ENCODE results near the gene SMC1B. TPM values are rescaled to one million over a fixed set of nuclear protein-coding genes. Genes with fewer than 3 reads are reported as not detected.

SMC1B gene
- total RNA-seq (not detected), polyA plus RNA-seq (not detected)
- long read RNA-seq, donor 1: 0 reads
- long read RNA-seq, donor 2: 0 reads

DNA sequence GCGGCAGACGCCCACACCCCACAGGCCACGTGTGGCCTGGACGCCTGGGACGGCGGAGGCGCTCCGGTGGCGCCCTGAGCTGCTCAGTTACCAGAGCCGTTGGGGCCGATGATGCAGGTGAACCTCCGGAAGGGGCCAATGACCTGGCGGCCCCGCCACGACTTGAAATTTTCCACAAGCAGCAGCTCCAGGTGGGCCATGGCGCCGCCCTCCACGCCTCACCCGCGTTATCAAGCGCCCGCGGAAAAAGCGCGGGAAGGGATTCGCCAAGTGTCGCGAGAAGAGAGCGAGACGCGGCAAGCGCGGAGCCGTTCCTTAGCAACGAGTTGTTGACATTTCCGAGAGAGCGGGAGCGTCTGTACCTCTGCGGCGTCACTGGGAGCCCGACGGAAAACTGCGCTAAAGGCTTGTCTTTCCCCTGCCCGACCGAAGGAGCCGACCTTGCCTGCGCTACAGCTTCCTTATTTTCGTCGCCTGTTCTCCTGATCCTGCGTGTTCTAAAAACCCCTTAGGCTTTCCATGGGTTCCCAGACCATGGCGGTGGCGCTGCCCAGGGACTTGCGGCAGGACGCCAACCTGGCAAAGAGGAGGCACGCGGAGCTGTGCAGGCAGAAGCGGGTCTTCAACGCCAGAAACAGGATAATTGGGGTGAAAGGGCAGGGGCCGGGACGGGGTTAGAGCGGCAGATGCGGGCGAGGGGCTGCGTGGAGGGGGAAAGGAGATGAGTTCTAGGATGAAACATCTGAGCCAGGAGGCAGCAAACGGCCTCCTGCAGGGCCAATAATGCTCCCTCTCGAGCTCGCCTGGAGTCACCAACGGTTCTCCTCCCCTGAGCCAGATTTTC, at the start of gene SMC1B, which contains the start of gene RIBC2:
Gene SMC1B (minus strand): TSS at position 232 of the 844 bp plus-strand sequence. CDS start 32 bp downstream, at position 200.
Gene RIBC2 (plus strand): TSS at position 326 of the 844 bp plus-strand sequence. CDS start 194 bp downstream, at position 520.
- TF ChIP-seq CTCF (IDR thresholded peaks at IDR 0.05): no peak
- no peaks in the 10 kb centered on the region for H3K9me3 ChIP-seq
- ATAC-seq: peak; percentile 72 to 89 (median 76)
- H3K27me3 ChIP-seq (ENCODE audit: insufficient read depth in 3 of 3, low read length in 2 of 3): peaks cover 0 to 11% (median 0%) of the 10 kb centered on the region in 3 donors
- peak within 1 kb of the TSS; percentile 56 for H3K4me3 ChIP-seq
- intact Hi-C loops (cut with DNase I): no loop called here
- peaks cover 8% of the 10 kb centered on the region for H3K4me1 ChIP-seq
- no peaks in the 10 kb centered on the region for H3K36me3 ChIP-seq (ENCODE audit: insufficient read depth in 1 of 2, low read depth in 1 of 2)
- H3K27ac ChIP-seq: no peak within 1 kb of the TSS
- DNase-seq: peak; percentile 72 to 84
- 5 to 14% (median 6%) methylated on average over 59 to 68 of the region's 68 CpGs for WGBS, 3 donors

- peaks cover 0 to 1% (median 0%) of the 10 kb centered on the region in 3 donors for H3K27me3 ChIP-seq (ENCODE audit: insufficient read depth in 3 of 3, low read length in 2 of 3)
- intact Hi-C loops (cut with DNase I): no loop called here
- H3K4me3 ChIP-seq: no peak overlapping the region
- no peaks in the 10 kb centered on the region for H3K4me1 ChIP-seq
- DNase-seq (peak in 1 of 2 donors; percentile 32), ATAC-seq (no peak)
- no peak overlapping the region for H3K27ac ChIP-seq
- peaks cover 4% of the 10 kb centered on the region for H3K9me3 ChIP-seq
- WGBS, 3 donors: 87 to 97% (median 87%) methylated on average over 6 of the region's 6 CpGs
- no peaks in the 10 kb centered on the region for H3K36me3 ChIP-seq (ENCODE audit: insufficient read depth in 1 of 2, low read depth in 1 of 2)
- TF ChIP-seq CTCF (IDR thresholded peaks at IDR 0.05): no peak
Measured at GRCh38 chr22:45462034-45462655, 48.7 kb upstream of the SMC1B start.

- 47 to 53% (median 47%) methylated on average over 14 of the region's 14 CpGs for WGBS, 3 donors
- Histone ChIP-seq H3K4me1 (no peaks in the 10 kb centered on the region), H3K27me3 (ENCODE audit: insufficient read depth in 3 of 3, low read length in 2 of 3) (peaks cover 0 to 1% (median 0%) of the 10 kb centered on the region in 3 donors), H3K27ac (no peak overlapping the region), H3K9me3 (no peaks in the 10 kb centered on the region), H3K36me3 (ENCODE audit: insufficient read depth in 1 of 2, low read depth in 1 of 2) (no peaks in the 10 kb centered on the region), H3K4me3 (no peak overlapping the region)
- intact Hi-C loops (cut with DNase I): no loop called here
- peak; percentile 56 to 90 (median 72) for ATAC-seq
- TF ChIP-seq CTCF (IDR thresholded peaks at IDR 0.05): no peak
- peak; percentile 79 to 89 for DNase-seq
Measured at GRCh38 chr22:45460288-45461109, 47.1 kb upstream of the SMC1B start.

DNA sequence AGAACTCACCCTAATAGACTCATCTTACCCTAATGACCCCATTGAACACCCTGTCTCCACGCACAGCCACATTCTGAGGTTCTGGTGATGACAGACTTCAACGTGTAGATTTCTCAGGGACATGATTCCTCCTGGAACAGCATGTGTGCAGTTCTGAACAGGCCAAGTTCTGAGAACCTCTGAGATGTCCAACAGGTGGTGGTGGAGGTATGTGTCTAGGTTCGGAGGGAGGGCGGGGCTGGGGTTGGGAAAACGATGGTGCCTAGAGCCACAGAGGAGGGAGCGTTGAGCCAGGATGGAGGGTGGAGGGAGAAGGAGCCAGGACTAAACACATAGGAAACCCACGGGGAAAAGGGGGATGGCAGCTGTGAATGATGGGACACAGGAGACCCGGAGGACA, 45.8 kb upstream of the SMC1B start:
- H3K36me3 ChIP-seq (ENCODE audit: insufficient read depth in 1 of 2, low read depth in 1 of 2): no peaks in the 10 kb centered on the region
- intact Hi-C loops (cut with DNase I): no loop called here
- 87 to 88% (median 87%) methylated on average over 8 of the region's 8 CpGs for WGBS, 3 donors
- no peak for ATAC-seq
- H3K27me3 ChIP-seq (ENCODE audit: insufficient read depth in 3 of 3, low read length in 2 of 3): peaks cover 0 to 1% (median 0%) of the 10 kb centered on the region in 3 donors
- peak in 1 of 2 donors; percentile 1 for DNase-seq
- H3K4me1 ChIP-seq: no peaks in the 10 kb centered on the region
- no peaks in the 10 kb centered on the region for H3K9me3 ChIP-seq
- TF ChIP-seq CTCF (IDR thresholded peaks at IDR 0.05): no peak
- H3K4me3 ChIP-seq: no peak overlapping the region
- no peak overlapping the region for H3K27ac ChIP-seq
